OCI-LY7 (cell line): ENCODE results near the gene TNS1. TPM values are rescaled to one million over a fixed set of nuclear protein-coding genes. Genes with fewer than 3 reads are reported as not detected.

Experiments
- BruUV-seq: library from RNA; stranded (reverse); fragments of 400-500 nt; replicated peaks from 2 replicates; lab custom pipeline; 2021; lab: Mats Ljungman, UMichigan
- CTCF ChIA-PET: fragments of 300-600 bp; sonication (Branson Sonifier 250); formaldehyde crosslinking; loops from one replicate; lab custom pipeline; 2022; ENCODE audit warnings: antibody characterized with exemption; ENCODE audit not compliant: unreplicated experiment; lab: Charles Lee
- POLR2A ChIA-PET: fragments of 300-600 bp; sonication (Branson Sonifier 250); formaldehyde crosslinking; loops from one replicate; lab custom pipeline; 2022; ENCODE audit warnings: antibody characterized with exemption; lab: Charles Lee
- DNase-seq: peaks from one replicate; pipeline ENCODE4 v3.0.0-alpha.2; 2015; ENCODE audit warnings: low spot score
- H2AFZ ChIP-seq: fragments of 200-600 bp; sonication (generic), shearing (Covaris generic); 2 replicates; pipeline ENCODE4 v1.6.1; 2014; ENCODE audit warnings: mild to moderate bottlenecking, antibody characterized with exemption, low read length, moderate library complexity
- H3K27ac ChIP-seq: fragments of 200-600 bp; sonication (generic); 2 replicates; pipeline ENCODE4 v1.5.1; 2014; ENCODE audit warnings: mixed run types, low read depth, mild to moderate bottlenecking, moderate library complexity, low read length, inconsistent platforms; ENCODE audit not compliant: poor library complexity, severe bottlenecking
- H3K36me3 ChIP-seq: fragments of 200-600 bp; sonication (generic); 2 replicates; pipeline ENCODE4 v1.6.1; 2014; ENCODE audit warnings: mild to moderate bottlenecking, antibody characterized with exemption, low read length, moderate library complexity, mixed read lengths; ENCODE audit not compliant: insufficient read depth
- H3K4me1 ChIP-seq: fragments of 200-600 bp; sonication (generic); 2 replicates; pipeline ENCODE4 v1.5.1; 2014; ENCODE audit warnings: mild to moderate bottlenecking, low read length; ENCODE audit not compliant: insufficient read depth, poor library complexity, severe bottlenecking
- H3K4me2 ChIP-seq: fragments of 200-600 bp; sonication (generic); 2 replicates; pipeline ENCODE4 v1.6.1; 2014; ENCODE audit warnings: mild to moderate bottlenecking, low read length
- H3K4me3 ChIP-seq: fragments of 200-600 bp; sonication (generic); 2 replicates; pipeline ENCODE4 v1.5.1; 2014; ENCODE audit warnings: mild to moderate bottlenecking, low read depth, low read length; ENCODE audit not compliant: poor library complexity, severe bottlenecking
- H3K79me2 ChIP-seq: fragments of 200-600 bp; sonication (generic); 2 replicates; pipeline ENCODE4 v1.6.1; 2016; ENCODE audit warnings: low read depth, mild to moderate bottlenecking, low read length, moderate library complexity, mixed read lengths; ENCODE audit not compliant: insufficient read depth
- H3K9me2 ChIP-seq: fragments of 200-600 bp; sonication (generic); 2 replicates; pipeline ENCODE4 v1.6.1; 2016; ENCODE audit warnings: mild to moderate bottlenecking, low read length, mixed read lengths; ENCODE audit not compliant: insufficient read depth
- H3K9me3 ChIP-seq: fragments of 200-600 bp; sonication (generic); 2 replicates; pipeline ENCODE4 v1.6.1; 2014; ENCODE audit warnings: mild to moderate bottlenecking, mixed run types, low read length, mixed read lengths
- H4K20me1 ChIP-seq: fragments of 200-600 bp; sonication (generic); 2 replicates; pipeline ENCODE4 v1.6.1; 2014; ENCODE audit warnings: mild to moderate bottlenecking, antibody characterized with exemption, low read length, moderate library complexity, mixed read lengths; ENCODE audit not compliant: insufficient read depth
- EZH2phosphoT487 ChIP-seq: fragments of 200-600 bp; sonication (generic); IDR thresholded peaks from 2 replicates; pipeline ENCODE4 v1.6.1; 2018; ENCODE audit warnings: low read depth, borderline replicate concordance, mild to moderate bottlenecking, mixed run types, antibody characterized with exemption, low read length, moderate library complexity, mixed read lengths
- intact Hi-C: fragments of 100-400 bp; cut with micrococcal nuclease; formaldehyde crosslinking; loops from one replicate; pipeline ENCODE4 v1.10.0; 2022; ENCODE audit not compliant: unreplicated experiment
- total RNA-seq, 2 experiments: library from RNA; depleted of rRNA in 1 of 2; stranded (reverse); fragments of >200 nt in 1 of 2; shearing (Covaris generic) in 1 of 2; gene quantifications; 2 replicates each; pipeline ENCODE4 v1.2.3, GENCODE V29; 2014 to 2022
- TF ChIP-seq, protein P1 (sequence below): fragments of 200-600 bp; sonication (generic); conservative IDR thresholded peaks from 2 replicates; pipeline ENCODE4 v1.5.1; 2014; ENCODE audit warnings: mild to moderate bottlenecking, antibody characterized with exemption, low read length, moderate library complexity, mixed read lengths

The TNS1 gene
- total RNA-seq, 2 experiments from 2014 or later: not detected

DNA sequence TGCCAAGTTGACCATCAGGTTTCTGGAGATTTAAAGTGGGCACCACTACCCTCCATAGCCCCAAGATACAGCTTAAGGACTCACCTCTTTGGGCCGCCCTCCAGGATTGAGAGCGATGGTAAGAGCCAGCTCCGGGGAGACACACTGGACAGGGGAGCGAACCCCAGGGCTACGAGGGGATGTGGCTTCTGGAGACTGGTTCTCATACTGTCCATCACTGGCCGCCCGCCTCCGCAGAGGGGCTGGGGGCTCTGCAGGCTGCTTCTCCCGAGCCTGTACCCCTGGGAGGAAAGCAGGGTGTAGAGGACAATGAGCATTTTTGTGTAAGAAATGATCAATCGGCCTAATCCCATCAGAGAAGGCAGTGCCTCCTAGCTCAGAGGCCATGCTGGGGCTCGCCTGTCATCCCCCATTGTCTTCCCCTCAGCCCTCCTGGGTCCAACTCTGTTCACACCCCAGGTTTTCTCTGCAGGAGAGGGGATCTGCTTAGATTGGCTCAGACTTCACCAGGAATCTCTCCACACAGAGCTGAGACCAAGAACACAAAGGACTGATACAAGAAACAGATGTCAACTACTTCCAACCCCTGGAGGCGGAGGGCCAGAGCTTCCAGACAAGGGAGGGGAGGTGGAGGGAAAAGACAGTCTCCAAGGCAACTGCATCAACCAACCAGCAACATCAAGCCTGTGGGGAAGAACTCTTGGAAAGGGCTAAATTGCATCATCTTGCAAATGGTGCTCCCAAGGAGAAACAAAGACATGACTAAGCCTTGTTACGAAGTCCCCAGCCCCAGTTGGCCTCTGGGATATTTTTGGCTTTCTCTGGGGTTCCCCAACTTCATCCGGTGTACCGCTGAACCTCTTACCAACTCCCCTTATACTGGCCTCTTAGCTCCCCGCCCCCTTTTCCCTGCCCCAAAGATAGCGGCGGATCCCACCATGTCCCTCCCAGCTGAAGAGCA lies 166.6 kb downstream of the TNS1 start:
- H3K4me2 ChIP-seq: no peak overlapping the region
- CTCF ChIA-PET: no interaction called here
- BruUV-seq: no TSS peak
- H3K9me2 ChIP-seq: no peaks in the 10 kb centered on the region
- no peak overlapping the region for H3K27ac ChIP-seq
- no peak for DNase-seq
- H2AFZ ChIP-seq: no peak overlapping the region
- H3K9me3 ChIP-seq: no peaks in the 10 kb centered on the region
- H3K79me2 ChIP-seq: no peaks in the 10 kb centered on the region
- no peaks in the 10 kb centered on the region for H4K20me1 ChIP-seq
- no peak overlapping the region for H3K4me3 ChIP-seq
- TF ChIP-seq, protein P1, sequence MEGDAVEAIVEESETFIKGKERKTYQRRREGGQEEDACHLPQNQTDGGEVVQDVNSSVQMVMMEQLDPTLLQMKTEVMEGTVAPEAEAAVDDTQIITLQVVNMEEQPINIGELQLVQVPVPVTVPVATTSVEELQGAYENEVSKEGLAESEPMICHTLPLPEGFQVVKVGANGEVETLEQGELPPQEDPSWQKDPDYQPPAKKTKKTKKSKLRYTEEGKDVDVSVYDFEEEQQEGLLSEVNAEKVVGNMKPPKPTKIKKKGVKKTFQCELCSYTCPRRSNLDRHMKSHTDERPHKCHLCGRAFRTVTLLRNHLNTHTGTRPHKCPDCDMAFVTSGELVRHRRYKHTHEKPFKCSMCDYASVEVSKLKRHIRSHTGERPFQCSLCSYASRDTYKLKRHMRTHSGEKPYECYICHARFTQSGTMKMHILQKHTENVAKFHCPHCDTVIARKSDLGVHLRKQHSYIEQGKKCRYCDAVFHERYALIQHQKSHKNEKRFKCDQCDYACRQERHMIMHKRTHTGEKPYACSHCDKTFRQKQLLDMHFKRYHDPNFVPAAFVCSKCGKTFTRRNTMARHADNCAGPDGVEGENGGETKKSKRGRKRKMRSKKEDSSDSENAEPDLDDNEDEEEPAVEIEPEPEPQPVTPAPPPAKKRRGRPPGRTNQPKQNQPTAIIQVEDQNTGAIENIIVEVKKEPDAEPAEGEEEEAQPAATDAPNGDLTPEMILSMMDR: no peak
- no peak for TF ChIP-seq EZH2phosphoT487
- no peaks in the 10 kb centered on the region for H3K4me1 ChIP-seq
- H3K36me3 ChIP-seq: no peaks in the 10 kb centered on the region
- POLR2A ChIA-PET: interaction anchor here (1.1 kb wide), 1 partner anchor 14 kb away, joined by 3 read pairs; no protein-coding TSS in a partner anchor
- intact Hi-C loops: no loop called here

DNA sequence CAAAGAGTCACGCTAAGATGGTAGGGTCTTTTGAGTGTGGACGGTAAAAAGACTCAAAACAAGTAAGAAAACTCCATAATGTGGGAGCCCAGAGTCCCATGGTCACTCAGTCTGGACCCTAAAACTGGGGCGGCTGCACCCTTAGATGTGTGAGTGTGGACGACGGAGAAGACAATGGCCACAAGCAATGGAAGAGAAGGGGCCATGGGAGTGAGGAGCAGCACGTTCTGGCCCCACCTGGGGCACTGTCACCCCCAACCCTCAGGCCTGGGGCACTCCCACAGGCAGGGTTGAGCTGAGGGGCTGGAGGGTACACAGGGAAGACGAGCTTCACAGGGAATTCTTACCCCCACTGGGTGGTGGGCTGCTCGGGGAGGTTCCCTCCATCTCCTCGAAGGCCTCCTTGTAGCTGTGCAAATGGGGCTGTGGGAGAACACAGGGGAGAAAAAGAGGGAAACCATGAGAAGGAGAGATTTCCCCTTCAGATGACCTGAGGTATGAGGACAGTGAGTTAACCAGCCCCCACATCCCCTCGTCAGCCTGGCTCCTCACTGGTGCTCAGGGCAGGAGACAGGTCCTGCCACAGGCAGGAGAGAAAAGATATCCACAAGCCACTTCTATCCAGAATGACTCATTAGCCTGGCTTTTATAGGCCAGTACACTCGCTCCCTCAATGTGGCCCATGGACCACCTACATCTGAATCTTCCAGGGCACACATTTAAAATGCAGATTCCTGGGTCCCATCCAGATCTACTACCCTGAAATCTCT lies 167.9 kb downstream of the TNS1 start:
- no peak for DNase-seq
- Histone ChIP-seq H3K27ac (no peak overlapping the region), H3K79me2 (no peaks in the 10 kb centered on the region), H3K36me3 (no peaks in the 10 kb centered on the region), H4K20me1 (no peaks in the 10 kb centered on the region), H3K4me1 (no peaks in the 10 kb centered on the region), H3K4me3 (no peak overlapping the region), H2AFZ (no peak overlapping the region), H3K9me2 (no peaks in the 10 kb centered on the region), H3K9me3 (no peaks in the 10 kb centered on the region), H3K4me2 (no peak overlapping the region)
- TF ChIP-seq EZH2phosphoT487: no peak
- TF ChIP-seq, protein P1: no peak
- intact Hi-C loops: no loop called here
- ChIA-PET POLR2A (interaction anchor here (1.1 kb wide), 1 partner anchor 16 kb away, joined by 3 read pairs; no protein-coding TSS in a partner anchor), CTCF (interaction anchor here (0.6 kb wide), 1 partner anchor 27 kb away, joined by 5 read pairs; no protein-coding TSS in a partner anchor)
- BruUV-seq: no TSS peak
